HepG2 (cell line): Measurements from ENCODE around the gene ZFPM1. TPM values are rescaled to one million over a fixed set of nuclear protein-coding genes. Genes with fewer than 3 reads are reported as not detected.

ENCODE experiments used
- ATM ChIP-seq: fragments of 450-650 bp; IDR thresholded peaks from 2 replicates; pipeline ENCODE4 v1.7.1; 2017; ENCODE audit warnings: mild to moderate bottlenecking, borderline replicate concordance
- ELF4 ChIP-seq: sonication (generic); formaldehyde crosslinking; IDR thresholded peaks from 2 replicates; pipeline ENCODE4 v1.5.0; 2020; ENCODE audit warnings: missing genetic modification reagents, mild to moderate bottlenecking, moderate library complexity, borderline replicate concordance
- ETV6 ChIP-seq: sonication (generic); formaldehyde crosslinking; conservative IDR thresholded peaks from 2 replicates; pipeline ENCODE4 v1.4.0; 2020; ENCODE audit warnings: missing genetic modification reagents
- FOXP4 ChIP-seq: sonication (generic); formaldehyde crosslinking; IDR thresholded peaks from 2 replicates; pipeline ENCODE4 v1.4.0; 2020; ENCODE audit warnings: missing genetic modification reagents
- FUBP1 ChIP-seq: sonication (generic); formaldehyde crosslinking; IDR thresholded peaks from 2 replicates; pipeline ENCODE4 v1.5.1; 2020; ENCODE audit warnings: missing genetic modification reagents, mild to moderate bottlenecking, borderline replicate concordance
- HIVEP1 ChIP-seq: sonication (generic); formaldehyde crosslinking; IDR thresholded peaks from 2 replicates; pipeline ENCODE4 v1.4.0; 2020; ENCODE audit warnings: mild to moderate bottlenecking, missing genetic modification reagents
- IKZF1 ChIP-seq: fragments of 450-650 bp; IDR thresholded peaks from 2 replicates; pipeline ENCODE4 v1.7.1; 2016
- KDM1A ChIP-seq: IDR thresholded peaks from 2 replicates; pipeline ENCODE4 v1.6.1; 2016; ENCODE audit warnings: missing compliant biosample characterization
- KDM2A ChIP-seq: sonication (generic); formaldehyde crosslinking; IDR thresholded peaks from 2 replicates; pipeline ENCODE4 v1.4.0; 2020; ENCODE audit warnings: low read depth, missing genetic modification reagents, borderline replicate concordance
- KDM5A ChIP-seq: fragments of 200-600 bp; sonication (generic); IDR thresholded peaks from 2 replicates; pipeline ENCODE4 v1.7.0; 2018; ENCODE audit warnings: antibody characterized with exemption, mild to moderate bottlenecking, low read length, borderline replicate concordance
- MXD4 ChIP-seq: IDR thresholded peaks from 2 replicates; pipeline ENCODE4 v1.6.1; 2016; ENCODE audit warnings: mild to moderate bottlenecking, missing biosample characterization, missing genetic modification reagents
- RCOR2 ChIP-seq: IDR thresholded peaks from 2 replicates; pipeline ENCODE4 v1.6.1; 2016; ENCODE audit warnings: missing biosample characterization, missing genetic modification reagents
- RNF219 ChIP-seq: sonication (generic); formaldehyde crosslinking; IDR thresholded peaks from 2 replicates; pipeline ENCODE4 v1.5.0; 2020; ENCODE audit warnings: mild to moderate bottlenecking, missing genetic modification reagents
- TAF1 ChIP-seq: sonication (generic); formaldehyde crosslinking; IDR thresholded peaks from 2 replicates; pipeline ENCODE4 v1.4.0; 2020; ENCODE audit warnings: missing genetic modification reagents
- ZNF552 ChIP-seq: sonication (generic); formaldehyde crosslinking; IDR thresholded peaks from 2 replicates; pipeline ENCODE4 v1.9.0; 2022; ENCODE audit warnings: missing genetic modification reagents, mild to moderate bottlenecking, borderline replicate concordance
- ZNF607 ChIP-seq: sonication (generic); formaldehyde crosslinking; IDR thresholded peaks from 2 replicates; pipeline ENCODE4 v1.5.1; 2020; ENCODE audit warnings: missing genetic modification reagents, mild to moderate bottlenecking, borderline replicate concordance
- ZNF644 ChIP-seq: IDR thresholded peaks from 2 replicates; pipeline ENCODE4 v1.6.1; 2016; ENCODE audit warnings: low read depth
- ZNF788 ChIP-seq: sonication (generic); formaldehyde crosslinking; IDR thresholded peaks from 2 replicates; pipeline ENCODE4 v1.5.0; 2020; ENCODE audit warnings: mild to moderate bottlenecking, missing genetic modification reagents, borderline replicate concordance
- ZSCAN29 ChIP-seq: sonication (generic); formaldehyde crosslinking; conservative IDR thresholded peaks from 2 replicates; pipeline ENCODE4 v1.4.0; 2020; ENCODE audit warnings: mild to moderate bottlenecking, missing genetic modification reagents
- polyA plus RNA-seq, 8 experiments: library from polyadenylated mRNA; depleted of rRNA in 3 of 8; stranded (reverse) in 7 of 8; unstranded in 1 of 8; fragments of >200 nt; fragmentation: Illumina TruSeq in 4 of 8; extraction: Trizol in 4 of 8; gene quantifications; 2 replicates each; pipeline versions ENCODE4 v1.2.1 to v1.2.3, GENCODE V29; 2011 to 2016; ENCODE audit warnings: low read depth in 4 of 8, missing spikeins in 1 of 8, mixed read lengths in 1 of 8; ENCODE audit not compliant: insufficient read depth in 1 of 8
- total RNA-seq, 5 experiments: library from RNA; depleted of rRNA; stranded (reverse); fragments of >200 nt; fragmentation: Illumina TruSeq; extraction: Trizol; gene quantifications; 2 replicates each; pipeline ENCODE4 v1.2.3, GENCODE V29; 2016; ENCODE audit warnings: low read depth in 1 of 5
- TF ChIP-seq, protein P1 (sequence below): IDR thresholded peaks from 2 replicates; pipeline ENCODE4 v1.6.1; 2012; ENCODE audit warnings: low read length, improper control_type of control experiment

The ZFPM1 gene
- total and polyA plus RNA-seq, 2 of the 13 experiments (the other 11 are each of a cell fraction or from before 2014, with no cell fraction given) = 1.3 to 3.8 TPM

GRCh38 chr16:88487920-88488851, 35.1 kb downstream of the ZFPM1 start (continued):
- TF ChIP-seq KDM1A (CRISPR knock-in tag) = peak; percentile 96
- peak; percentile 96 for TF ChIP-seq KDM2A (CRISPR knock-in tag)
- TF ChIP-seq RCOR2 (CRISPR knock-in tag) = peak; percentile 99
- TF ChIP-seq RNF219 = peak; percentile 100
- TF ChIP-seq ZNF552 = peak; percentile 100
- peak; percentile 99 for TF ChIP-seq ZSCAN29 (CRISPR knock-in tag)
- TF ChIP-seq FOXP4 (CRISPR knock-in tag) = peak; percentile 96
- TF ChIP-seq, protein P1, sequence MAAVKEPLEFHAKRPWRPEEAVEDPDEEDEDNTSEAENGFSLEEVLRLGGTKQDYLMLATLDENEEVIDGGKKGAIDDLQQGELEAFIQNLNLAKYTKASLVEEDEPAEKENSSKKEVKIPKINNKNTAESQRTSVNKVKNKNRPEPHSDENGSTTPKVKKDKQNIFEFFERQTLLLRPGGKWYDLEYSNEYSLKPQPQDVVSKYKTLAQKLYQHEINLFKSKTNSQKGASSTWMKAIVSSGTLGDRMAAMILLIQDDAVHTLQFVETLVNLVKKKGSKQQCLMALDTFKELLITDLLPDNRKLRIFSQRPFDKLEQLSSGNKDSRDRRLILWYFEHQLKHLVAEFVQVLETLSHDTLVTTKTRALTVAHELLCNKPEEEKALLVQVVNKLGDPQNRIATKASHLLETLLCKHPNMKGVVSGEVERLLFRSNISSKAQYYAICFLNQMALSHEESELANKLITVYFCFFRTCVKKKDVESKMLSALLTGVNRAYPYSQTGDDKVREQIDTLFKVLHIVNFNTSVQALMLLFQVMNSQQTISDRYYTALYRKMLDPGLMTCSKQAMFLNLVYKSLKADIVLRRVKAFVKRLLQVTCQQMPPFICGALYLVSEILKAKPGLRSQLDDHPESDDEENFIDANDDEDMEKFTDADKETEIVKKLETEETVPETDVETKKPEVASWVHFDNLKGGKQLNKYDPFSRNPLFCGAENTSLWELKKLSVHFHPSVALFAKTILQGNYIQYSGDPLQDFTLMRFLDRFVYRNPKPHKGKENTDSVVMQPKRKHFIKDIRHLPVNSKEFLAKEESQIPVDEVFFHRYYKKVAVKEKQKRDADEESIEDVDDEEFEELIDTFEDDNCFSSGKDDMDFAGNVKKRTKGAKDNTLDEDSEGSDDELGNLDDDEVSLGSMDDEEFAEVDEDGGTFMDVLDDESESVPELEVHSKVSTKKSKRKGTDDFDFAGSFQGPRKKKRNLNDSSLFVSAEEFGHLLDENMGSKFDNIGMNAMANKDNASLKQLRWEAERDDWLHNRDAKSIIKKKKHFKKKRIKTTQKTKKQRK = no peak
- TF ChIP-seq TAF1 (CRISPR knock-in tag) = peak; percentile 74
- peak; percentile 100 for TF ChIP-seq MXD4 (CRISPR knock-in tag)
- peak; percentile 100 for TF ChIP-seq HIVEP1
- no peak for TF ChIP-seq ATM
- TF ChIP-seq IKZF1 = no peak
- peak; percentile 31; the same call in 1 of the 2 replicates for TF ChIP-seq KDM5A
- TF ChIP-seq FUBP1 (CRISPR knock-in tag) = peak; percentile 98; the same call in 1 of the 2 replicates
- TF ChIP-seq ZNF607 (CRISPR knock-in tag) = peak; percentile 100
- peak; percentile 100 for TF ChIP-seq ELF4 (CRISPR knock-in tag)
- TF ChIP-seq ZNF788 (CRISPR knock-in tag) = peak; percentile 100
- TF ChIP-seq ETV6 (CRISPR knock-in tag) = peak; percentile 99
- TF ChIP-seq ZNF644 (CRISPR knock-in tag) = peak; percentile 91
